ENCODE data around the gene TMX4.

GRCh38 chr20:8032499-8032898, 12.9 kb upstream of the TMX4 start:
- TF ChIP-seq CTCF (IDR thresholded peaks at IDR 0.05; ENCODE audit: control extremely low read depth in 1 of 3, insufficient read depth in 1 of 3, low read depth in 1 of 3, low read length in 3 of 3) (no peak), POLR2A (IDR thresholded peaks at IDR 0.05; ENCODE audit: control extremely low read depth in 1 of 2, low read depth in 2 of 2, low read length in 2 of 2) (no peak), KDM1A (IDR thresholded peaks at IDR 0.05; ENCODE audit: borderline replicate concordance, low read length) (no peak), CEBPB (IDR thresholded peaks at IDR 0.05; ENCODE audit: low read depth, low read length) (no peak), POLR2AphosphoS5 (IDR thresholded peaks at IDR 0.05; ENCODE audit: low read depth, low read length) (no peak), KDM5A (IDR thresholded peaks at IDR 0.05; ENCODE audit: low read length) (no peak), EP300 (IDR thresholded peaks at IDR 0.05; ENCODE audit: borderline replicate concordance in 1 of 2, low read depth in 2 of 2, low read length in 2 of 2) (no peak)

Measured in H1 (cell line).